Urinary bladder (tissue), 4 donors: ENCODE results near the gene GNG3. TPM values are rescaled to one million over a fixed set of nuclear protein-coding genes. Genes with fewer than 3 reads are reported as not detected.
"Not testable (repeated sequence)": the region's sequence is repeated elsewhere in the genome, so short reads cannot be mapped to it uniquely, and the experiment has no call there.

ENCODE experiments used
- DNase-seq: peaks from one replicate; pipeline ENCODE4 v3.0.0-alpha.2; 2015; ENCODE audit errors: extremely low spot score
- H3K27ac ChIP-seq: one replicate; pipeline ENCODE4 v1.5.1; 2013; ENCODE audit warnings: low read depth, mild to moderate bottlenecking, moderate library complexity
- H3K36me3 ChIP-seq: one replicate; pipeline ENCODE4 v1.6.1; 2013; ENCODE audit warnings: mild to moderate bottlenecking, moderate library complexity; ENCODE audit not compliant: insufficient read depth
- H3K4me1 ChIP-seq: one replicate; pipeline ENCODE4 v1.6.1; 2013; ENCODE audit warnings: mild to moderate bottlenecking, moderate library complexity; ENCODE audit not compliant: insufficient read depth
- H3K4me3 ChIP-seq: one replicate; pipeline ENCODE4 v1.5.1; 2013; ENCODE audit warnings: low read depth, low read length
- WGBS: extraction: QIAGEN DNeasy Blood & Tissue Kit; methylation state at CpG from one replicate; pipeline ENCODE4 v1.1.7; 2013; 5-methylcytosine and 5-hydroxymethylcytosine counted together
- polyA plus RNA-seq: library from polyadenylated mRNA; stranded (reverse); fragments of 200-250 nt; gene quantifications from one replicate; pipeline ENCODE4 v1.2.3, GENCODE V29; 2013
- total RNA-seq: library from RNA; depleted of rRNA; stranded (reverse); fragments of >200 nt; gene quantifications from one replicate; pipeline ENCODE4 v1.2.3, GENCODE V29; 2014
- donor health status: healthy with polysubstance abuse.
- donor health status: healthy.

The GNG3 gene
- total RNA-seq, result 0.37 TPM
- 0.96 TPM for polyA plus RNA-seq

DNA sequence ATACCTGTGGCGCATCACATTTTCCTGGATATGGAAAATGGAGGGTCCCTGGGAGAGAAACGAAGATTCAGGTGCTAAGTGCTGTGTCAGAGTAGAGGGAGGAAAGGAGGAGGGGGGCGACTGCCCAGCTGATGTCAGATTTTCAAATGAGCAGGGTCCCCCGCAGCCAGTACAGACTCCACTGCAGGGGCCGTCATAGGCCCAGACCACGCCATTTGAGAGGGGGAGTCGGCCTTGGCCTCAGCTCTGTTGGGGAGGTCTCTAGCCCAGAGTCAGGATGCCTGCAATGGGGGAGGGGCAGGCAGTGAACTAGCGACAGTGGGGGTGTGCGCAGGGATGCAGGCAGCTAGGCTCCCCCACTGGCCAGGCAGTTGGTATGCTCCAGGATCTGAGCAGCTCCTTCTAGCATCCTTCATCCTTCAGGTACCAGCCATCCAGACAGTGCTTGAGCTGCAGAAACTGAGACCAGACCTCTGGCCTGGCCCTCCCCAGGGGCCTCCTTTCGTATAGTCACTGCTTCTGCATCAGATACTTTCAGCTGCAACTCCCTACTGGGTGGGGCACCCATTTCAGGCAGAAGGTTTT, at the start of gene GNG3, which contains the start of gene BSCL2:
TSS of gene GNG3 (plus strand) at position 400 of the 585 bp plus-strand sequence. CDS start 620 bp downstream, outside the sequence.
TSS of gene BSCL2 (minus strand) at position 148 of the 585 bp plus-strand sequence. CDS start 229 bp downstream, outside the sequence.
- no peaks in the 10 kb centered on the region for H3K36me3 ChIP-seq
- no peak within 1 kb of the TSS for H3K27ac ChIP-seq
- DNase-seq, result peak; percentile 43
- H3K4me1 ChIP-seq, result no peaks in the 10 kb centered on the region
- peak within 1 kb of the TSS; percentile 69 for H3K4me3 ChIP-seq
- WGBS, result 74% methylated on average over 10 of the region's 10 CpGs

DNA sequence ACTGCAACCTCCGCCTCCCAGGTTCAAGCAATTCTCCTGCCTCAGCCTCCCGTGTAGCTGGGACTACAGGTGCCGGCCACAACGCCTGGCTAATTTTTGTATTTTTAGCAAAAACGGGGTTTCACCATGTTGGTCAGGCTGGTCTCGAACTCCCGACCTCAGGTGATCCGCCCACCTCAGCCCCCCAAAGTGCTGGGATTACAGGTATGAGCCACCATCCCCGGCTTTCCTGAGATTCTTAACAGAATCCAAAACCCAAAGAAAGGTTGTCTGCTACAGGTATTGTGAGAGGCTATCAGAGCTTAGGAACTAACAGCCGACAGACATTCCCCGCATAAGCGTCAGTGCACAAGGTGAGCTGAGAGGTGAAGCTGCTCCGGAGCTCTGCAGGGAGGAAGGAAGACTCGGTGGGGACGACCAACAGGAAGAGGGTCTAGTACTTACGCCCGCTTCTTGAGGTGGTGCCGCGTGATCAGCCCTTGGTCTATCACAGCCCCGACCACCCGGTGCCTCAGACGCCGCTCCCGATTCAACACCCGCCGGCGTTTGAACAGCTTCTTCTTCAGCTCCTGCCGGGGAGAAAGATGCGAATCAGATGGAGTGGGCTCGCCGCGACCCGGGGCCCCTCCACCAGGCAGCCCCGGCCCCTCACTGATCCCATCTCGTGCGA, 42.9 kb upstream of the GNG3 start:
- WGBS, result 3% methylated on average over 36 of the region's 36 CpGs
- no peaks in the 10 kb centered on the region for H3K36me3 ChIP-seq
- H3K4me1 ChIP-seq, result no peaks in the 10 kb centered on the region
- peak overlapping the region; percentile 74 for H3K4me3 ChIP-seq
- peak overlapping the region; percentile 93 for H3K27ac ChIP-seq
- no peak for DNase-seq

DNA sequence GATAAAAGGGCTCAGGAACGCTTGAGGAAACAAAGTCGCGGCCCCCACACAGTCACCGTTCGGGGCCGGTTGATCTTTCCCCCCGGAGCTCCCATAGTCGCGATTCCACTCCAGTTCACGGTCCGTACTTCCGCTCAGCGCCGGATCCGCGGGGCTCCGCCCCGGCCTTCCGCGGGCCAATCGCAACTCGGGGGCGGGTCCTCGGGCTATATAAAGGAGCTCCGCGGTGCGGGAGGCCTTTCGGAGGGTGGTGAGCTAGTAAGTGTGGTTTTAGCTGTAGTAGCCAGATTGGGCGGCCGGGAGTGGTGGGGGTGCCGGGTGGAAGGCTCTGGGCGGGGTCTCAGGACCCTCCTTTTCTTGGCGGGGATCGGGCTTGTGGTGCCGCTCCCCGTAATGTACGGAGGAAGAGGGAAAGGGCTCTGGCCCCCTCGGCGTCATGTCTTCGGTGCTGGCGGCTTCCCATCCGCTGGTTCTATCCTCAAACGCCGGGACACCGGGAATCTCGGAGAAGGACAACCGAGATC, 42.3 kb upstream of the GNG3 start, which contains the start of the genes C11orf98 and CSKMT:
TSS of gene C11orf98 (minus strand) at position 136 of the 524 bp plus-strand sequence. CDS start at position 95, 41 bp downstream.
TSS of gene CSKMT (plus strand) at position 238 of the 524 bp plus-strand sequence. CDS start 568 bp downstream, outside the sequence.
- peak; percentile 89 for DNase-seq
- H3K4me1 ChIP-seq, result no peaks in the 10 kb centered on the region
- under 1% methylated on average over 47 of the region's 47 CpGs for WGBS
- peak within 1 kb of the TSS; percentile 74 for H3K4me3 ChIP-seq
- no peaks in the 10 kb centered on the region for H3K36me3 ChIP-seq
- H3K27ac ChIP-seq, result peak within 1 kb of the TSS; percentile 93

DNA sequence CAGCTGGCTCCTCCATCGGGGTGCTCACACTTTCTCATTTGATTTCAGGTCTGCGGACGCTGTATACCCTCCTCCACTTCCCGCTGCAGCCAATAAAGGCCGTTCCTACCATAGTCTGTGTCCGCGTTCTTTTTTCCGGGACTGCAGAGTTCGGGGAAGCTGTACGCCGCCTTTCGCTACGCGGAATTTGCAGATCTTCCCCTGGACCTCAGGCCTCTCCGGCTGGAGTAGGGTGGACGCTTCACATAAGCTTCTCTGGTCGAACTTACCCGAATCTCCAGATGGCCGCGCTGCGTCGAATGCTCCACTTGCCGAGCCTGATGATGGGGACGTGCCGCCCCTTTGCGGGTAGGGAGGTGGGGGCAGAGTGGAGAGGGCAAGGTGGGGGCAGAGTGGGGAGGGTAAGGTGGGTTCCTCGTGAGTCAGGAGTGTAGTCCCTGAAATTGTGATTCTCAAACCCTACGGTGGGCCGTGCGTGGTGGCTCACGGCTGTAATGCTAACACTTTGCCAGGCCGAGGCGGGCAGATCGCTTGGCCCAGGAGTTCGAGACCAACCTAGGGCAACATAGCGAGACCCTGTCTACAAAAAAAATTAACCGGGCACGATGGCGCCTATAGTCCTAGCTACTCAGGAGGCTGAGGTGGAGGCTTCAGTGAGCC, 41.7 kb upstream of the GNG3 start:
- WGBS, result 2% methylated on average over 39 of the region's 39 CpGs
- DNase-seq, result no peak
- Histone ChIP-seq H3K27ac (peak overlapping the region; percentile 82), H3K4me1 (no peaks in the 10 kb centered on the region), H3K36me3 (no peaks in the 10 kb centered on the region), H3K4me3 (peak overlapping the region; percentile 74)

DNA sequence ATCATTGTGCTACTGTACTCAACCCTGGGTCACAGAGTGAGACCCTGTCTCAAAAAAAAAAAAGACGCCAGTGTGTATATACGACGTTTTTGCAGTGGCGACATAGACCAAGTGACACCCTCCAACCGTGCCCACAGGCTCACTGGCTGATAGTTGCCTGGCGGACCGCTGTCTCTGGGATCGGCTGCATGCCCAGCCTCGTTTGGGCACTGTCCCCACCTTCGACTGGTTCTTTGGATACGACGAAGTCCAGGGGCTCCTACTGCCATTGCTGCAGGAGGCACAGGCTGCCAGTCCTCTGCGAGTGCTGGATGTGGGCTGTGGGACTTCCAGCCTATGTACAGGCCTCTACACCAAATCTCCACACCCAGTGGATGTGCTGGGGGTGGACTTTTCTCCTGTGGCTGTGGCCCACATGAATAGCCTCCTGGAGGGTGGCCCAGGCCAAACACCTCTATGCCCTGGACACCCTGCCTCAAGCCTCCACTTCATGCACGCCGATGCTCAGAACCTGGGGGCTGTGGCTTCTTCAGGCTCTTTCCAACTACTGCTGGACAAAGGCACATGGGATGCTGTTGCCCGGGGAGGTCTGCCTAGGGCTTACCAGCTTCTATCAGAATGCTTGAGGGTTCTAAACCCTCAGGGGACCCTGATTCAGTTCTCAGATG, 41.1 kb upstream of the GNG3 start:
- 43% methylated on average over 16 of the region's 16 CpGs for WGBS
- DNase-seq, result no peak
- H3K4me1 ChIP-seq, result no peaks in the 10 kb centered on the region
- H3K36me3 ChIP-seq, result no peaks in the 10 kb centered on the region
- H3K4me3 ChIP-seq, result peak overlapping the region; percentile 74
- H3K27ac ChIP-seq, result peak overlapping the region; percentile 82

DNA sequence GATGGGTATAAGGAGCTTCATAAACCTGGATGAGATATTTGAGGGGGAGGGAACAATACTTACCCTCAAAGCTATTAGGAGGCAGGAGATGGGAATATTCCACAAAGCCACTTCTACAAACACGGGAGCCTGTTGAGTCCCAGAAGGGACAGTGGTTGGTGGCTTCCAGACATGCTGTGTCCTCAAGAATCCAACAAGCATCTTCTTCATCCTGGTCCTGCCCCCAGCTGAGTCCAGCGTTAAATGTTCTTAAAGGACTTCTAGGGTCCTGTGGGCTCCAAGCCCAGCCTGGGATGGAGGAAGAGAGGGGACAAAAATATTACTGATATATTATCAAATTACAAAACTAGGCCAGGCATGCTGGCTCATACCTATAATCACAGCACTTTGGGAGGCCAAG, 40.0 kb upstream of the GNG3 start:
- no peak overlapping the region for H3K27ac ChIP-seq
- WGBS, result 82% methylated on average over 2 of the region's 2 CpGs
- no peaks in the 10 kb centered on the region for H3K36me3 ChIP-seq
- no peak overlapping the region for H3K4me3 ChIP-seq
- H3K4me1 ChIP-seq, result no peaks in the 10 kb centered on the region
- DNase-seq, result no peak

DNA sequence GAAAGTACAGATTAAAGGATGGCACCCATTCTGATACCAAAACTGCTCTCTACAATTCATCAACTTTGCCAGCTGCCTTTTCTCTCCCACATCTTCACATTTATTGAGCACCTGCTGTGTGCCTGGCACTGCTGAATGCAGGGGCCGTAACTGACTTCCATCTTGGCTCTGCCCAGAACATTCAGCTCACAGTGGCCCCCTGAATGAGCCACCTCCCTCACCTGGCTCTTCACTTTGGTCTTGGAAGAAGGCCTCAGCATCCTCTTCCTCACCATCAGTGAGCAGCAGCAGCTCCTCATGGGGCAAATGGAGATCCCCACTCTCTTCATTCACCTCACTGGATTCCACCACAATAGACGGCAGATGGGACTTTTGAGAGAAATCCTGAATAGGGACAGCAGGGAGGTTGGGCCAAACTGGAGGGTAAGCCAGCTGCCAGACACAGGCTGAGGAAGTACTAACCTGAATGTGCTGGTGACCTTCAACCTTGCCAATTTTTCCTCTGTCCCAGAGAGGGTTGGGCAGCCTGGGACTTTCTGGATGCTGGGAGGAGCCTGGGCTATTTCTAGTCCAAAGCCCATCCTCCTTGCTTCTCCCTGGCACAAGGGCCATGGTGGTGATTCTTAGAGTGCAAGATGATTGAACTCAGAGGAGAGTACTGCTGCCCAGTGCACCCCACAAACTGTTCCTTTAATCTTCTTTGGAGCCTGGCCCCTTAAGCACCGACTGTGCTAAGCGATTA, 37.9 kb upstream of the GNG3 start:
- WGBS, result 77% methylated on average over 4 of the region's 4 CpGs
- no peaks in the 10 kb centered on the region for H3K36me3 ChIP-seq
- no peak overlapping the region for H3K4me3 ChIP-seq
- DNase-seq, result no peak
- no peak overlapping the region for H3K27ac ChIP-seq
- H3K4me1 ChIP-seq, result no peaks in the 10 kb centered on the region

DNA sequence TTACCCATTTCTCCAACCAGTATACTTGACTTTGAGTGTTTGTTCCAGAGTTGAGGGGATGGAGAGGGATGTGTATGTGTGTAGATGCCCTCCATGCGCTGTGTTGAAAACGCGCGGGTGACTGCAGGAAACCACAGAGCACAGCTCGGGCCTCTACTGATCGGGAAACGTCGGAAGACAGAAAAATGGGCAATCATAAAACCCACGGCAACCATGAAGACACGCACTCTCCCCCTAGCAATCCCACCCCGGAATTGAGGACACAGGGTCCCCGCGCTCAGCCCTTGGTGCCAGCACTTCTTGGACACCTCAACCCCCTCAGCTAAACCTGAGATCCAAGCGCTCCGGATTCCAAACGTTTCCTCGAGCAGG, 36.3 kb upstream of the GNG3 start:
- no peaks in the 10 kb centered on the region for H3K36me3 ChIP-seq
- H3K4me3 ChIP-seq, result peak overlapping the region; percentile 67
- no peaks in the 10 kb centered on the region for H3K4me1 ChIP-seq
- WGBS, result under 1% methylated on average over 17 of the region's 17 CpGs
- peak overlapping the region; percentile 89 for H3K27ac ChIP-seq
- DNase-seq, result no peak

DNA sequence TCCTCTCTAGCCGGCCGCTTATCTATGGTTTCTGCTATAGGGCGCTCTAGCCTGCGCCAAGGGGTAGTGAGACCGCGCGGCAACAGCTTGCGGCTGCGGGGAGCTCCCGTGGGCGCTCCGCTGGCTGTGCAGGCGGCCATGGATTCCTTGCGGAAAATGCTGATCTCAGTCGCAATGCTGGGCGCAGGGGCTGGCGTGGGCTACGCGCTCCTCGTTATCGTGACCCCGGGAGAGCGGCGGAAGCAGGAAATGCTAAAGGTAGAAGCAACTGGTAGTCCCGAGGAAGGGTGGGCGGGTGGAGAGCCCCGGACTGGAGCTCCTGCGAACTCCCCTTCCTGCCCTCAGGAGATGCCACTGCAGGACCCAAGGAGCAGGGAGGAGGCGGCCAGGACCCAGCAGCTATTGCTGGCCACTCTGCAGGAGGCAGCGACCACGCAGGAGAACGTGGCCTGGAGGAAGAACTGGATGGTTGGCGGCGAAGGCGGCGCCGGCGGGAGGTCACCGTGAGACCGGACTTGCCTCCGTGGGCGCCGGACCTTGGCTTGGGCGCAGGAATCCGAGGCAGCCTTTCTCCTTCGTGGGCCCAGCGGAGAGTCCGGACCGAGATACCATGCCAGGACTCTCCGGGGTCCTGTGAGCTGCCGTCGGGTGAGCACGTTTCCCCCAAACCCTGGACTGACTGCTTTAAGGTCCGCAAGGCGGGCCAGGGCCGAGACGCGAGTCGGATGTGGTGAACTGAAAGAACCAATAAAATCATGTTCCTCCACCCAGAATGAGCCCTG, 35.7 kb upstream of the GNG3 start, which contains the start of the genes LBHD1 and UQCC3:
TSS of gene LBHD1 (minus strand) at position 660 of the 782 bp plus-strand sequence. CDS start 2,236 bp downstream, outside the sequence.
TSS of gene UQCC3 (plus strand) at position 66 of the 782 bp plus-strand sequence. CDS start at position 139, 73 bp downstream.
- Histone ChIP-seq H3K4me3 (peak within 1 kb of the TSS; percentile 67), H3K4me1 (no peaks in the 10 kb centered on the region), H3K36me3 (no peaks in the 10 kb centered on the region), H3K27ac (peak within 1 kb of the TSS; percentile 89)
- peak; percentile 71 for DNase-seq
- WGBS, result under 1% methylated on average over 59 of the region's 59 CpGs

DNA sequence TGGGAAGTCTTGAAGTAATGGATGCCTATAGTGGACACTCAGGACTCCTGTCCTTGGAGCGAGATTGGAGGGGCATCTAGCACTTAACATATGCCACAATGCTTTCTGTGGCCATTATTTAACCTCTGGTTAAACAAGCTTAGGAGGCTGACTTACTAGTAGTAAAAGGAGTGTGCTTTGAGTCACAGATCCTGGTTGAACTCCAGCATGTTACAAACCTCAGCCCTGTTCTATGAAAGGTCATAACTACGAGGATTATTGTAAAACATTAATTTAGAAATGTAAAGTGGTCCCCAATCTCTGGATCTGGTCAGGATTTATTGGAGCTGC, 34.3 kb upstream of the GNG3 start:
- no peaks in the 10 kb centered on the region for H3K36me3 ChIP-seq
- no peak for DNase-seq
- WGBS, result 78% methylated on average over 2 of the region's 2 CpGs
- H3K4me3 ChIP-seq, result no peak overlapping the region
- H3K4me1 ChIP-seq, result no peaks in the 10 kb centered on the region
- no peak overlapping the region for H3K27ac ChIP-seq

DNA sequence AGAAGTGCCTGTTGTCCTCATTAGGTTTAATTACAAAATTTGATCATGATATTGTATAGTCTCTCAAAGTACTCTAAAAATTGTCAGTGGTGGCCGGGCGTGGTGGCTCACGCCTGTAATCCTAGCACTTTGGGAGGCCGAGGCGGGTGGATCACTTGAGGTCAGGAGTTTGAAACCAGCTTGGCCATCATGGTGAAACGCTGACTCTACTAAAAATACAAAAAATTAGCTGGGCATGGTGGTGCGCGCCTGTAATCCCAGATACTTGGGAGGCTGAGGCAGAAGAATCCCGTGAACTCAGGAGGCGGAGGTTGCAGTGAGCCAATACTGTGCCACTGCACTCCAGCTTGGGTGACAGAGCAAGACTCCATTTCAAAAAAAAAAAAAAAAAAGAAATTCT, 32.1 kb upstream of the GNG3 start:
- not testable (repeated sequence) for H3K4me3 ChIP-seq, H3K27ac ChIP-seq, H3K36me3 ChIP-seq, H3K4me1 ChIP-seq, DNase-seq
- WGBS, result 96% methylated on average over 10 of the region's 10 CpGs

DNA sequence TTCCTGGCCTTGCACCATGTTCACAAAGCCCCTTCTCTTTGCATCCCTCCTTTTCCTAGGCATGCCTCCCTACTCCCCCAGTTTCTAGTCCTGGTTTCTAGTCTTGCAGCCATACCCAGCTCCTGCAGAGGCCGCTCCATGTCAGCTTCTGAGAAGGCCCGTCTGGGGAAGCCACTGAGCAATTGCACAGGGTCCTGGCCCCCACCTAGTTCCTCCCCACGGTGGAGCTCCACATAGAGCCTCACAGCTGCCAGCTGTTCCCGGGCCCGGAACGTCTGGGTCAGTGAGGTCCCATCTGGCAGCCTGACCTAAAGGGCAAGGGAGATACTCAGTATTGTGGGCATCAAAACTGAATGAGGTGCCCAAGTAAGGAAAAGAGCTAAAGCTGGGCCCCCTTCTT, 30.8 kb upstream of the GNG3 start:
- no peaks in the 10 kb centered on the region for H3K4me1 ChIP-seq
- WGBS, result 52% methylated on average over 6 of the region's 6 CpGs
- no peak for DNase-seq

More for the DNA sequence above, 30.8 kb upstream of the GNG3 start:
- no peaks in the 10 kb centered on the region for H3K36me3 ChIP-seq
- H3K4me3 ChIP-seq, result no peak overlapping the region
- H3K27ac ChIP-seq, result no peak overlapping the region
